ENCODE data around the gene KRTDAP. TPM values are rescaled to one million over a fixed set of nuclear protein-coding genes. Genes with fewer than 3 reads are reported as not detected.

Gene KRTDAP
- total RNA-seq, 2 experiments from 2014 or later: not detected

GRCh38 chr19:35509018-35509652 is 18.9 kb upstream of the KRTDAP start:
- no peaks in the 10 kb centered on the region for H3K9me3 Mint-ChIP-seq
- ChIA-PET POLR2A (interaction anchor here (0.6 kb wide), 1 partner anchor 52 kb away, joined by 3 read pairs; no protein-coding TSS in a partner anchor), CTCF (interaction anchor here (0.9 to 2.4 kb wide), 8 partner anchors 14 to 156 kb away, joined by 3 to 12 read pairs (median 4); no protein-coding TSS in a partner anchor)
- no peak overlapping the region for H3K27ac Mint-ChIP-seq
- peak; percentile 40 for DNase-seq
- H3K4me1 Mint-ChIP-seq: peaks cover 17% of the 10 kb centered on the region
- no peaks in the 10 kb centered on the region for H3K36me3 Mint-ChIP-seq (ENCODE audit: low read depth)
- no peak overlapping the region for H3K4me3 Mint-ChIP-seq
- H3K27me3 Mint-ChIP-seq: peaks cover 65% of the 10 kb centered on the region

DNA sequence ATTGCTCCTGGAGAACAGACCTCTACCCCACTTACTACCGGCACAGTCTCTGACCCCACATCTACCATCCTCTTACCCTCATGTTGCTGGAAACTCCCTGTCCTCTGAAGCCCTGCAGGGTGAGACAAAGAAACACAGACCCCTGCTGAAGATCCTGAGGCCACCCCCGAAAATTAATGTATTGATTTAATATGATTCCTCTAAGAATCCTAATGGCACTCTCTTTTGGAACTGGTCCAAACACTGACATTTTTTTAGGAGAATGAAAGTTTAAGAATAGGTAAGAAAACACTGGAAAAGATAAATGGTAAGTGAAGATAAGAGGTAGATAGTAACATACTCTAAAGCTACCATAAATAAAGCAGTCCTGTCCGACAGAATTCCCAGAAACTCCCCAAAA is 17.9 kb upstream of the KRTDAP start:
- DNase-seq: no peak
- no peak overlapping the region for H3K4me3 Mint-ChIP-seq
- H3K9me3 Mint-ChIP-seq: no peaks in the 10 kb centered on the region
- no peaks in the 10 kb centered on the region for H3K36me3 Mint-ChIP-seq (ENCODE audit: low read depth)
- H3K4me1 Mint-ChIP-seq: peaks cover 17% of the 10 kb centered on the region
- CTCF ChIA-PET: interaction anchor here (1.4 to 1.5 kb wide), 2 partner anchors 45 to 50 kb away, joined by 3 read pairs; no protein-coding TSS in a partner anchor
- POLR2A ChIA-PET: no interaction called here
- H3K27ac Mint-ChIP-seq: no peak overlapping the region
- peaks cover 64% of the 10 kb centered on the region for H3K27me3 Mint-ChIP-seq

DNA sequence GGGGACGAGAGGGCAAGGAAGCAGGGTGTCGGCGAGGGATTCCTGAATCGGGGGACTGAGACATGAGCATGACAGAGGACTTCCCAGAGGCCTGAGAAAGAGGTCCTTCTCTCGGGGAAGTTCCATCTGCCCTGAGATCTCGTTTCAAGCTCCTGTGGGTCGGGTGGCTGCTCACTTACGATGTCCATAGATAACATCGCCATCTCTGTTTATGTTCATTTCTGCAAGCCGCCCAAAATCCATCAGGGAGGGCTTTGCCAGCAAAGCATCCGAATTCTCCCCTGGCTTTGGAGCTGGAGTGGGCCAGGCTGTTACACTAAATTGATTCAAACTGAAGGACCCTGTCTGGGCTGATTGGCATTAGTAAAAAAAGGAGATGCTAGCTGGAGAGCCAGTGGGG is 17.3 kb upstream of the KRTDAP start:
- Mint-ChIP-seq H3K4me1 (peaks cover 17% of the 10 kb centered on the region), H3K27me3 (peaks cover 58% of the 10 kb centered on the region), H3K9me3 (no peaks in the 10 kb centered on the region), H3K27ac (no peak overlapping the region), H3K36me3 (ENCODE audit: low read depth) (no peaks in the 10 kb centered on the region), H3K4me3 (no peak overlapping the region)
- no peak for DNase-seq
- POLR2A ChIA-PET: interaction anchor here (0.7 kb wide), 1 partner anchor 14 kb away, joined by 3 read pairs; no protein-coding TSS in a partner anchor
- CTCF ChIA-PET: no interaction called here

DNA sequence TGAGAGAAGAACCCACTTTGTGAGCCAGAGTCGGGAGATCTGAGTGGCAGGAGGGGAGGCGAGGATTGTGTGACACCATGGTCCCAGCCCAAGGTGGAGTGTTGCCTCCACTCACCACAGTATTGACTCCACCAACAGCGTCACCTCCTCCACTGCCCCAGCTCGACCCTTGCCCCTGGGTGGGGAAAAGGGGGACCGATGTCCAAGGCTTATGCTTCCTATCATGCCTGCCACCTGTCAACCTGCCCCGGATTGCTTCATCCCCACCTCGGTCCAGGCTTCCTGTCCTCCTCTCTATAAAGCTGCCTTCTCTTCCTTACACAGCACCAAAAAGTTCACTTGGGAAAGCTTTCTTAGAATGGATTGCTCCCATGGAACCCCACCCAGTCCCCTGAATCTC is 15.7 kb upstream of the KRTDAP start:
- Mint-ChIP-seq H3K27me3 (peaks cover 52% of the 10 kb centered on the region), H3K9me3 (no peaks in the 10 kb centered on the region), H3K27ac (no peak overlapping the region), H3K4me1 (peaks cover 21% of the 10 kb centered on the region), H3K36me3 (ENCODE audit: low read depth) (no peaks in the 10 kb centered on the region), H3K4me3 (no peak overlapping the region)
- no peak for DNase-seq
- ChIA-PET POLR2A (no interaction called here), CTCF (interaction anchor here (0.9 to 1.9 kb wide), 2 partner anchors 11 kb away, joined by 4 to 8 read pairs; no protein-coding TSS in a partner anchor)

DNA sequence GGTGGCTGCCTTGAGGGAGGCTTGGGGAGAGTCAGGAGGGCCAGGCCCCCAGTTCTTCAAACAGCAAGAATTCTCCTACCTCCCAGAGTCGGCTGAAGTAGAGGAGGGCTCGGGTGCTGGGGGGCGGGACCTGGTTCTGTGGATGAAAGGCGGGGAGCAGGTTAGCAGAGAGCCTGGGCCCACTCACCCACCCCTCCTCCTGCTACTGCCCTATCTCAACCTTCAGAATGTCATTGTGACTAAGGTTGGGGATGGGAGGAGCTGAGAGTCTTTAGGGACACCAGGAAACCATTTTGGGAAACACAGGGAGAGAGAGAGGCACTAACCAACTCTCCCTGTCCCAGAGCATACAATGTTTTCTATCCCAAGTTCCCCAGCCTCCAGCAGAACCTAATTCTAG is 12.5 kb upstream of the KRTDAP start:
- Mint-ChIP-seq H3K4me3 (no peak overlapping the region), H3K4me1 (peaks cover 4% of the 10 kb centered on the region), H3K27ac (no peak overlapping the region), H3K36me3 (ENCODE audit: low read depth) (no peaks in the 10 kb centered on the region), H3K27me3 (peaks cover 24% of the 10 kb centered on the region), H3K9me3 (no peaks in the 10 kb centered on the region)
- ChIA-PET POLR2A (no interaction called here), CTCF (interaction anchor here (2.4 kb wide), 1 partner anchor 8 kb away, joined by 7 read pairs; no protein-coding TSS in a partner anchor)
- no peak for DNase-seq

DNA sequence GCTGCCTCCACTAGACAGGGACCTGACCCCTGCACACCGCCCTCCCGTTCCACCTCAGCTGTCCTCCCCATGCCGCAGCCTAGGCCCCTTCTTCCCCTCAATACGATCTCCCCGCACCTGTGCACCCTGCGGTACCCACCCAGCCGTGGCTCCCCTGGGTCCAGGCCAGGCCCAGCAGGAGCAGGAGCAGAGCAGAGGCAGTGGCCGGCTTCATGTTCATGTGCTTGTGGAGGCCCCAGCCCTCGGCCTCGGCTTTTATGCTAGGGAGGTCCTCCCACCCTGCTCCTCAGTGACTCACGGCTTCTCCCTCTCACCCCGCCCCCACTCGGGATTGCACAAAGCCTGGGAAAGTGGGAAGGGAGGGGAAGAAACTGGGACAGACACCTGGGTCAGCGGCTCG is 11.4 kb upstream of the KRTDAP start:
- H3K27ac Mint-ChIP-seq: no peak overlapping the region
- H3K27me3 Mint-ChIP-seq: peaks cover 19% of the 10 kb centered on the region
- no peaks in the 10 kb centered on the region for H3K36me3 Mint-ChIP-seq (ENCODE audit: low read depth)
- ChIA-PET CTCF (interaction anchor here (2.4 kb wide), 1 partner anchor 9 kb away, joined by 7 read pairs; no protein-coding TSS in a partner anchor), POLR2A (no interaction called here)
- no peak overlapping the region for H3K4me3 Mint-ChIP-seq
- no peak for DNase-seq
- peaks cover 4% of the 10 kb centered on the region for H3K4me1 Mint-ChIP-seq
- no peaks in the 10 kb centered on the region for H3K9me3 Mint-ChIP-seq

DNA sequence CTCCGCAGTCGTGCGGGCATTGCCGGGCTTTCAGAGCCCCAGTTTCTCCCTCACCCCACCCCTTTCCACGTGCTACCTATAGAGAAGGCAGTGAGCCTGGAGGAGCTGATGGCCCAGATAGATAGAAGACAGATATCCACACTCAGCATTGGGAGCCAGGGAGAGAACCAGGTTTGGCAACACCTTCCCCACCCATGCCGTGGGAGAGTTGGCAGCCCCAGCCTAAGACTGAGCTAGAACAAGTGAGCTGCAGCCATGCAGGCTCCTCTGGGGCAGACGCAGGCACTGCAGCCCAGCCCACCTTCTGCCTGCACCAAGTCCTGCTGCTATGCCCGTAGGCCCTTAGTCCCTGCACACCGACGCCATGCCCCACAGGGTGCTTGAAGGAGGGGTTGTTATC is 10.3 kb upstream of the KRTDAP start:
- CTCF ChIA-PET: interaction anchor here (2.4 kb wide), 1 partner anchor 10 kb away, joined by 7 read pairs; no protein-coding TSS in a partner anchor

DNA sequence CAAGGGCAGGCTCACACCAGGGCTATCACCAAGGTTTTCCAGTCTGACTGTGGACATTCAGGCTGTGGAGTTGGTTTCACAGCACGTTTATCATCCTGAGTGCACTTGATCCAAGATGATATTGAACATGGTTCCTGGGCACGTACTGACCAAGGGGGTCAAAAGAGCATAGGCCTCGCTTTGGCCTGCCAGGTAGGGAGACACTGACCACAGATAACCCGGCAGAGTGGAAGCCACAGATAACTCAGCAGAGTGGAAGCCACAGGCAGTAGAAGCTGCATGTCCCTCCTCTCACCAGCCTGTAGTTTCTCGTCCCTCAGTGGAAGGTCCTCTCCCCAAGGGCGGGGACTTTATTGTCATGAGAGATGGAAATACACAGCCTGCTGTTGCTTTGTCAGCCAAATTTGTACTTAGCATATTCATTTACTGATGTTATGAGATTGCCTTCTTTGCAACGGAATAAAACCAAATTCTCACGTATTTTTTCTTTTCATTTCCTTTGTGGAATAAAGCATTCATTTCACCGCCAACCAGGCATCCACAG is 8.8 kb upstream of the KRTDAP start:
- POLR2A ChIA-PET: no interaction called here
- no peak for DNase-seq
- H3K9me3 Mint-ChIP-seq: no peaks in the 10 kb centered on the region
- CTCF ChIA-PET: no interaction called here
- H3K4me1 Mint-ChIP-seq: peaks cover 5% of the 10 kb centered on the region
- H3K36me3 Mint-ChIP-seq (ENCODE audit: low read depth): no peaks in the 10 kb centered on the region
- H3K4me3 Mint-ChIP-seq: no peak overlapping the region
- H3K27me3 Mint-ChIP-seq: peaks cover 10% of the 10 kb centered on the region
- H3K27ac Mint-ChIP-seq: no peak overlapping the region

More for the DNA sequence above, 10.3 kb upstream of the KRTDAP start:
- no peaks in the 10 kb centered on the region for H3K9me3 Mint-ChIP-seq
- no peak for DNase-seq
- peaks cover 4% of the 10 kb centered on the region for H3K4me1 Mint-ChIP-seq
- H3K36me3 Mint-ChIP-seq (ENCODE audit: low read depth): no peaks in the 10 kb centered on the region
- POLR2A ChIA-PET: no interaction called here
- H3K27me3 Mint-ChIP-seq: peaks cover 11% of the 10 kb centered on the region
- H3K4me3 Mint-ChIP-seq: no peak overlapping the region
- no peak overlapping the region for H3K27ac Mint-ChIP-seq

DNA sequence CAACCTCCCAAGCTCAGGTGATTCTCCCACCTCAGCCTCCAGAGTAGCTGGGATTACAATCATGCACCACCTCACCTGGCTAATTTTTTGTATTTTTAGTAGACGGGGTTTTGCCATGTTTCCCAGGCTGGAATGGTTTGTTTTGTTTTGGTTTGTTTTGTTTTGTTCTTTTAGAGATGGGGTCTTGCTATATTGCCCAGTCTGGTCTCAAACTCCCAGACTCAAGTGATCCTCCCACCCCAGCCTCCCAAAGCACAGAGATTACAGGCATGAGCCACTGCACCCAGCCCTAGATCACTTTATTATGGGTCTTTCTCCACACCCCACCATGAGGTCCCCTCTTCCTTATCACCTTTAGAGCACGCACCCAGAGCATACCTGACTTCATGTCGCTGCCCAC is 8.0 kb upstream of the KRTDAP start:
- Mint-ChIP-seq H3K27ac (no peak overlapping the region), H3K4me3 (no peak overlapping the region), H3K36me3 (ENCODE audit: low read depth) (no peaks in the 10 kb centered on the region), H3K27me3 (peaks cover 14% of the 10 kb centered on the region), H3K4me1 (peaks cover 5% of the 10 kb centered on the region), H3K9me3 (no peaks in the 10 kb centered on the region)
- POLR2A ChIA-PET: no interaction called here
- no peak for DNase-seq
- CTCF ChIA-PET: interaction anchor here (1.4 kb wide), 1 partner anchor 145 kb away, joined by 10 read pairs; no protein-coding TSS in a partner anchor

- H3K4me1 Mint-ChIP-seq: peaks cover 5% of the 10 kb centered on the region
- ChIA-PET POLR2A (no interaction called here), CTCF (interaction anchor here (0.9 to 1.4 kb wide), 3 partner anchors 12 to 144 kb away, joined by 3 to 10 read pairs (median 3); no protein-coding TSS in a partner anchor)
These were observed 7.1 kb upstream of the KRTDAP start for GRCh38 chr19:35497406-35497805.

GRCh38 chr19:35495107-35496064 is 5.1 kb upstream of the KRTDAP start:
- POLR2A ChIA-PET: interaction anchor here (0.8 kb wide), 2 partner anchors 15 to 142 kb away, joined by 3 read pairs; no protein-coding TSS in a partner anchor
- no peaks in the 10 kb centered on the region for H3K9me3 Mint-ChIP-seq
- no peak overlapping the region for H3K27ac Mint-ChIP-seq
- no peaks in the 10 kb centered on the region for H3K36me3 Mint-ChIP-seq (ENCODE audit: low read depth)
- peaks cover 29% of the 10 kb centered on the region for H3K27me3 Mint-ChIP-seq
- CTCF ChIA-PET: interaction anchor here (0.6 to 1.9 kb wide), 29 partner anchors 8 to 444 kb away, joined by 3 to 25 read pairs (median 4); partner anchors contain the start of genes FFAR1, FFAR3 and FXYD5
- peak; percentile 67 for DNase-seq
- no peak overlapping the region for H3K4me3 Mint-ChIP-seq
- H3K4me1 Mint-ChIP-seq: peaks cover 1% of the 10 kb centered on the region

More at GRCh38 chr19:35497406-35497805, 7.1 kb upstream of the KRTDAP start:
- DNase-seq: no peak
- peaks cover 20% of the 10 kb centered on the region for H3K27me3 Mint-ChIP-seq
- no peaks in the 10 kb centered on the region for H3K9me3 Mint-ChIP-seq
- no peak overlapping the region for H3K27ac Mint-ChIP-seq
- no peaks in the 10 kb centered on the region for H3K36me3 Mint-ChIP-seq (ENCODE audit: low read depth)
- H3K4me3 Mint-ChIP-seq: no peak overlapping the region

GRCh38 chr19:35493971-35494370 is 3.7 kb upstream of the KRTDAP start:
- CTCF ChIA-PET: interaction anchor here (1.1 kb wide), 1 partner anchor 141 kb away, joined by 4 read pairs; no protein-coding TSS in a partner anchor
- no peak overlapping the region for H3K4me3 Mint-ChIP-seq
- H3K9me3 Mint-ChIP-seq: no peaks in the 10 kb centered on the region
- DNase-seq: no peak
- H3K27ac Mint-ChIP-seq: no peak overlapping the region
- POLR2A ChIA-PET: interaction anchor here (1.0 kb wide), 1 partner anchor 13 kb away, joined by 3 read pairs; no protein-coding TSS in a partner anchor
- H3K36me3 Mint-ChIP-seq (ENCODE audit: low read depth): no peaks in the 10 kb centered on the region
- H3K27me3 Mint-ChIP-seq: peaks cover 33% of the 10 kb centered on the region
- H3K4me1 Mint-ChIP-seq: peaks cover 1% of the 10 kb centered on the region
